H1 (cell line): ENCODE data around the gene SUV39H2. TPM values are rescaled to one million over a fixed set of nuclear protein-coding genes. Genes with fewer than 3 reads are reported as not detected.

Source experiments
- BCL11A ChIP-seq, 2 experiments: IDR thresholded peaks; one replicate each; pipeline ENCODE4 v1.6.1; 2011; ENCODE audit warnings: low read depth in 2 of 2, low read length in 2 of 2, mild to moderate bottlenecking in 2 of 2
- CBX5 ChIP-seq: fragments of 300-800, 300-1000 bp; sonication (generic); IDR thresholded peaks from 2 replicates; pipeline ENCODE4 v1.7.1; 2016; ENCODE audit warnings: antibody characterized with exemption, low read length, low read depth
- CHD2 ChIP-seq: IDR thresholded peaks from 2 replicates; pipeline ENCODE4 v1.6.1; 2012; ENCODE audit warnings: low read length, improper control_type of control experiment
- CHD7 ChIP-seq: fragments of 300-600 bp; sonication (generic); IDR thresholded peaks from 2 replicates; pipeline ENCODE4 v1.7.1; 2012; ENCODE audit warnings: low read length, moderate library complexity, mild to moderate bottlenecking, inconsistent platforms; ENCODE audit not compliant: insufficient replicate concordance
- CTBP2 ChIP-seq: IDR thresholded peaks from 2 replicates; pipeline ENCODE4 v1.7.0; 2011; ENCODE audit warnings: borderline replicate concordance, mild to moderate bottlenecking, moderate library complexity, mixed read lengths, low read length; ENCODE audit not compliant: insufficient read depth, insufficient read length
- EP300 ChIP-seq, 2 experiments: IDR thresholded peaks; 1 replicate in 1 of 2; 2 replicates in 1 of 2; pipeline ENCODE4 v1.6.1; 2011 to 2012; ENCODE audit warnings: low read depth in 2 of 2, low read length in 2 of 2, mild to moderate bottlenecking in 2 of 2, borderline replicate concordance in 1 of 2, inconsistent platforms in 1 of 2, moderate library complexity in 1 of 2
- MAX ChIP-seq: IDR thresholded peaks from 2 replicates; pipeline ENCODE4 v1.6.1; 2012; ENCODE audit warnings: inconsistent platforms
- POLR2A ChIP-seq, 2 experiments: IDR thresholded peaks; 1 replicate in 1 of 2; 2 replicates in 1 of 2; pipeline ENCODE4 v1.6.1; 2011; ENCODE audit warnings: low read depth in 2 of 2, low read length in 2 of 2, mild to moderate bottlenecking in 2 of 2; ENCODE audit errors: control extremely low read depth in 1 of 2
- SIX5 ChIP-seq: IDR thresholded peaks from 2 replicates; pipeline ENCODE4 v1.6.1; 2011; ENCODE audit warnings: mild to moderate bottlenecking, low read depth, low read length
- SP1 ChIP-seq: IDR thresholded peaks from 2 replicates; pipeline ENCODE4 v1.6.1; 2011; ENCODE audit warnings: low read depth, low read length
- TAF7 ChIP-seq: optimal IDR thresholded peaks from 2 replicates; pipeline ENCODE3; 2011; ENCODE audit warnings: low read depth, mild to moderate bottlenecking, inconsistent platforms, low read length, moderate library complexity, borderline replicate concordance
- polyA plus RNA-seq, 7 experiments: library from polyadenylated mRNA; depleted of rRNA in 3 of 7; stranded (reverse) in 5 of 7; unstranded in 2 of 7; fragments of >200 nt in 5 of 7; fragments of 200-250 nt in 2 of 7; gene quantifications; 1 replicate in 5 of 7; 2 replicates in 1 of 7; 4 replicates in 1 of 7; pipeline versions ENCODE4 v1.2.1 to v1.2.3, GENCODE V29; 2011 to 2013; ENCODE audit warnings: missing spikeins in 2 of 7, mixed read lengths in 2 of 7
- total RNA-seq: library from RNA; stranded (reverse); fragmentation: NEBNext Ultra II Directional; extraction: Animal tissue kit (Norgen Biotek cat#: 25700); gene quantifications from 2 replicates; pipeline ENCODE4 v1.2.1, GENCODE V29; 2021

The SUV39H2 gene
- total and polyA plus RNA-seq, 2 of the 8 experiments (the other 6 are each of a cell fraction or from before 2014, with no cell fraction given): 19.4 to 62.3 TPM

GRCh38 chr10:14891151-14891550 lies 12.5 kb downstream of the SUV39H2 start (continued):
- no peak for TF ChIP-seq CHD7
- TF ChIP-seq TAF7: no peak
- no peak for TF ChIP-seq MAX
- TF ChIP-seq CBX5: no peak
- no peak for TF ChIP-seq CTBP2
- TF ChIP-seq BCL11A (IDR thresholded peaks at IDR 0.05; ENCODE audit: low read depth in 2 of 2, low read length in 2 of 2): no peak
- TF ChIP-seq CHD2: no peak
- no peak for TF ChIP-seq SIX5
- no peak for TF ChIP-seq EP300 (IDR thresholded peaks at IDR 0.05; ENCODE audit: borderline replicate concordance in 1 of 2, low read depth in 2 of 2, low read length in 2 of 2)
- TF ChIP-seq POLR2A (IDR thresholded peaks at IDR 0.05; ENCODE audit: control extremely low read depth in 1 of 2, low read depth in 2 of 2, low read length in 2 of 2): no peak
- TF ChIP-seq SP1: no peak
